ENCODE measurements around the gene NOCT. TPM values are rescaled to one million over a fixed set of nuclear protein-coding genes. Genes with fewer than 3 reads are reported as not detected.

Gene NOCT, protein sequence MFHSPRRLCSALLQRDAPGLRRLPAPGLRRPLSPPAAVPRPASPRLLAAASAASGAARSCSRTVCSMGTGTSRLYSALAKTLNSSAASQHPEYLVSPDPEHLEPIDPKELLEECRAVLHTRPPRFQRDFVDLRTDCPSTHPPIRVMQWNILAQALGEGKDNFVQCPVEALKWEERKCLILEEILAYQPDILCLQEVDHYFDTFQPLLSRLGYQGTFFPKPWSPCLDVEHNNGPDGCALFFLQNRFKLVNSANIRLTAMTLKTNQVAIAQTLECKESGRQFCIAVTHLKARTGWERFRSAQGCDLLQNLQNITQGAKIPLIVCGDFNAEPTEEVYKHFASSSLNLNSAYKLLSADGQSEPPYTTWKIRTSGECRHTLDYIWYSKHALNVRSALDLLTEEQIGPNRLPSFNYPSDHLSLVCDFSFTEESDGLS
- total RNA-seq = 16.3 and 19.3 TPM in 2 replicates

DNA sequence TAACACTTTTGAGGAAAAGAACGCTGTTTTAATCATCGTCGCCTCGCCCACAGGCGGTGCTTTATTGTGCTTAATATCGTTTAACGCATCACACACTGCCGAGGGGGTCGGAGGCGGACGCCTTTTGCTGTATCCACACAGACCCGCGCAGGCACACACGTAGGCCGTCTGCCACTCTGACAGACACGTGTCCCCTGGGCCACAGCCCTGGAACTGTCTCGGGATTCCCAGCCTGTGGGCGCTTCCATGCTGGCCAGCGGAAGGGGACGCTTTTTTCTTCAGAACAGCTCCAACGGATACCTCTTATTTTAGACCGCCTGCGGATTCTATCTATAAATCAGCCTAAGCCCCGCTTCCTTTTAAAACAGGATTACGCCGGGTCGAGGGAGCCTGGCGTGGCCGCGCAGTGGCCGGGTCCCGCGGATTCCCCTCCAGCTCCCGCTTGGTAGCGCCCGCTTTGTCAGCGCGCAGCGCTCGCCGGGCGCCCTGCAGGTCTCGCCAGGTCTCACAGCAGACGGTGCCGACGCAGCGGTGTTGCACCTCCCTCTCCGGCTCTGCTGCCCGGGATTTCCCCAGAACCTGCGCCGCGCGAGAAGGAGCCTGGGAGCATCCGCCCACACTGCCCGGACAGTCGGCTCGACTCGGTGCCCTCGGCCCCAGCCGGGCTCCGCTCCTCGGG is at the start of gene NOCT:
Gene NOCT (plus strand): TSS at position 513 of the 679 bp plus-strand sequence. CDS start 201 bp downstream, outside the sequence.

Other genes with a start within 250 kb of the NOCT start
- 40.0 and 43.8 TPM in 2 replicates for gene ELF2, start 161.4 kb downstream of the NOCT start, total RNA-seq